H1 (cell line): ENCODE measurements around the gene PRKAR1B. TPM values are rescaled to one million over a fixed set of nuclear protein-coding genes. Genes with fewer than 3 reads are reported as not detected.

ENCODE experiments used
- CTCF ChIA-PET: fragments of 300-600 bp; sonication (Branson Sonifier 250); formaldehyde crosslinking; loops from one replicate; lab custom pipeline; 2021; ENCODE audit not compliant: partially characterized antibody; lab: Charles Lee
- POLR2A ChIA-PET: fragments of 300-600 bp; sonication (Branson Sonifier 250); formaldehyde crosslinking; loops from one replicate; lab custom pipeline; 2021; ENCODE audit warnings: inconsistent platforms; ENCODE audit not compliant: partially characterized antibody; lab: Charles Lee
- DNase-seq, 2 experiments: peaks; one replicate each; pipeline versions ENCODE4 v3.0.0 to v3.0.0-alpha.2; 2010 to 2022; ENCODE audit warnings: low spot score in 2 of 2, low read depth in 1 of 2, mixed read lengths in 1 of 2
- FAIRE-seq: peaks from 2 replicates; lab custom pipeline; 2011; peaks lifted over from hg19 to GRCh38; lab: Jason Lieb, UNC
- H2AFZ ChIP-seq: 2 replicates; pipeline ENCODE4 v1.8.1; 2012; ENCODE audit warnings: low read length, inconsistent platforms
- H2AK5ac ChIP-seq: 2 replicates; pipeline ENCODE4 v1.6.1; 2013; ENCODE audit warnings: low read depth, low read length
- H2BK120ac ChIP-seq: replicated peaks from 2 replicates; pipeline ENCODE3; 2013; ENCODE audit warnings: low read depth, low read length, inconsistent platforms
- H2BK12ac ChIP-seq: 2 replicates; pipeline ENCODE4 v1.6.1; 2013; ENCODE audit warnings: low read depth, low read length
- H2BK15ac ChIP-seq: 2 replicates; pipeline ENCODE4 v1.6.1; 2013; ENCODE audit warnings: low read length
- H2BK20ac ChIP-seq: 2 replicates; pipeline ENCODE4 v1.6.1; 2013; ENCODE audit warnings: low read length
- H2BK5ac ChIP-seq: 2 replicates; pipeline ENCODE4 v1.6.1; 2013; ENCODE audit warnings: low read depth, low read length
- H3K14ac ChIP-seq: 2 replicates; pipeline ENCODE4 v1.6.1; 2013; ENCODE audit warnings: inconsistent platforms; ENCODE audit not compliant: insufficient read length
- H3K18ac ChIP-seq: 2 replicates; pipeline ENCODE4 v1.6.1; 2013; ENCODE audit warnings: low read length; ENCODE audit errors: extremely low read depth
- H3K23ac ChIP-seq: 2 replicates; pipeline ENCODE4 v1.6.1; 2013; ENCODE audit warnings: inconsistent platforms; ENCODE audit not compliant: insufficient read length
- H3K23me2 ChIP-seq: 2 replicates; pipeline ENCODE4 v1.6.1; 2013; ENCODE audit warnings: low read depth, low read length
- H3K27ac ChIP-seq: 2 replicates; pipeline ENCODE4 v1.6.1; 2011; ENCODE audit warnings: low read depth, low read length, inconsistent platforms
- H3K27me3 ChIP-seq, 4 experiments: replicated peaks in 1 of 4; 1 replicate in 1 of 4; 2 replicates in 3 of 4; pipeline versions ENCODE4 v1.6.1 to v1.8.1; 2011 to 2013; ENCODE audit warnings: low read length in 3 of 4, mild to moderate bottlenecking in 3 of 4, inconsistent platforms in 2 of 4, mixed read lengths in 2 of 4, moderate library complexity in 1 of 4; ENCODE audit not compliant: control insufficient read depth in 3 of 4, insufficient read depth in 3 of 4; ENCODE audit errors: extremely low read depth in 1 of 4
- H3K36me3 ChIP-seq, 4 experiments: 2 replicates each; pipeline versions ENCODE4 v1.6.1 to v1.8.1; 2011 to 2013; ENCODE audit warnings: mild to moderate bottlenecking in 4 of 4, low read length in 3 of 4, moderate library complexity in 2 of 4, control low read depth in 1 of 4, inconsistent platforms in 1 of 4; ENCODE audit not compliant: insufficient read depth in 4 of 4, control insufficient read depth in 2 of 4
- H3K4ac ChIP-seq: replicated peaks from 2 replicates; pipeline ENCODE3; 2013; ENCODE audit warnings: low read length, low read depth, mixed read lengths, inconsistent platforms; ENCODE audit not compliant: insufficient read length
- H3K4me1 ChIP-seq, 4 experiments: replicated peaks in 1 of 4; 1 replicate in 1 of 4; 2 replicates in 3 of 4; pipeline versions ENCODE4 v1.6.1 to v1.8.1; 2011 to 2013; ENCODE audit warnings: low read length in 3 of 4, inconsistent platforms in 2 of 4, mixed read lengths in 1 of 4; ENCODE audit not compliant: insufficient read depth in 4 of 4, control insufficient read depth in 3 of 4
- H3K4me2 ChIP-seq, 2 experiments: 2 replicates each; pipeline versions ENCODE4 v1.6.1 to v1.8.1; 2011 to 2013; ENCODE audit warnings: low read depth in 2 of 2, low read length in 2 of 2, control low read depth in 1 of 2, inconsistent platforms in 1 of 2, mild to moderate bottlenecking in 1 of 2; ENCODE audit not compliant: insufficient read depth in 1 of 2
- H3K4me3 ChIP-seq, 4 experiments: fragments of 200-600, 300-600 bp in 1 of 4; sonication (generic), shearing (Covaris generic), sonication (Bioruptor Twin) in 1 of 4; 2 replicates each; pipeline versions ENCODE4 v1.5.1 to v1.8.1; 2011 to 2016; ENCODE audit warnings: low read length in 4 of 4, low read depth in 3 of 4, control low read depth in 2 of 4, inconsistent platforms in 2 of 4, mild to moderate bottlenecking in 2 of 4, mixed read lengths in 1 of 4, moderate library complexity in 1 of 4; ENCODE audit not compliant: insufficient read depth in 2 of 4; ENCODE audit errors: extremely low read depth in 1 of 4
- H3K56ac ChIP-seq: replicated peaks from 2 replicates; pipeline ENCODE3; 2013; ENCODE audit warnings: low read depth, mild to moderate bottlenecking, mixed read lengths, low read length, inconsistent platforms; ENCODE audit not compliant: insufficient read length
- H3K79me1 ChIP-seq: 2 replicates; pipeline ENCODE4 v1.6.1; 2013; ENCODE audit warnings: low read depth, low read length, control low read depth
- H3K79me2 ChIP-seq, 2 experiments: 2 replicates each; pipeline versions ENCODE4 v1.6.1 to v1.8.1; 2012 to 2013; ENCODE audit warnings: low read length in 2 of 2, mild to moderate bottlenecking in 2 of 2, inconsistent platforms in 1 of 2; ENCODE audit not compliant: insufficient read depth in 2 of 2, control insufficient read depth in 1 of 2
- H3K9ac ChIP-seq, 4 experiments: replicated peaks in 1 of 4; 1 replicate in 1 of 4; 2 replicates in 3 of 4; pipeline versions ENCODE4 v1.6.1 to v1.8.1; 2011 to 2013; ENCODE audit warnings: low read depth in 3 of 4, low read length in 3 of 4, control low read depth in 2 of 4, mild to moderate bottlenecking in 2 of 4, moderate library complexity in 2 of 4, inconsistent platforms in 1 of 4; ENCODE audit errors: extremely low read depth in 1 of 4
- H3K9me3 ChIP-seq, 2 experiments: 2 replicates each; pipeline versions ENCODE4 v1.6.1 to v1.8.1; 2012 to 2013; ENCODE audit warnings: mild to moderate bottlenecking in 2 of 2, moderate library complexity in 2 of 2, control low read depth in 1 of 2, inconsistent platforms in 1 of 2, low read depth in 1 of 2, low read length in 1 of 2, mixed read lengths in 1 of 2; ENCODE audit not compliant: insufficient read depth in 2 of 2
- H4K20me1 ChIP-seq, 2 experiments: replicated peaks in 1 of 2; 2 replicates each; pipeline versions ENCODE3 to v1.8.1; 2011 to 2013; ENCODE audit warnings: inconsistent platforms in 2 of 2, low read length in 2 of 2, mild to moderate bottlenecking in 1 of 2; ENCODE audit not compliant: insufficient read depth in 2 of 2, control insufficient read depth in 1 of 2
- H4K5ac ChIP-seq: 2 replicates; pipeline ENCODE4 v1.6.1; 2013; ENCODE audit warnings: low read length, low read depth, mixed read lengths, inconsistent platforms; ENCODE audit not compliant: insufficient read length
- H4K8ac ChIP-seq: 2 replicates; pipeline ENCODE4 v1.8.0; 2013; ENCODE audit warnings: mild to moderate bottlenecking, moderate library complexity, low read length, inconsistent platforms; ENCODE audit not compliant: insufficient read depth; ENCODE audit errors: extremely low read depth
- H4K91ac ChIP-seq: replicated peaks from 2 replicates; pipeline ENCODE3; 2013; ENCODE audit warnings: low read length, mixed read lengths, inconsistent platforms; ENCODE audit not compliant: insufficient read length
- ATF3 ChIP-seq: IDR thresholded peaks from 2 replicates; pipeline ENCODE4 v1.6.1; 2011; ENCODE audit warnings: low read depth, mild to moderate bottlenecking, low read length; ENCODE audit not compliant: insufficient read depth
- BACH1 ChIP-seq: IDR thresholded peaks from 2 replicates; pipeline ENCODE4 v1.6.1; 2012; ENCODE audit warnings: low read length, improper control_type of control experiment
- RAD21 ChIP-seq, 2 experiments: IDR thresholded peaks in 1 of 2; conservative IDR thresholded peaks in 1 of 2; 2 replicates each; pipeline ENCODE4 v1.6.1; 2011; ENCODE audit warnings: low read depth in 2 of 2, low read length in 2 of 2, improper control_type of control experiment in 1 of 2, inconsistent platforms in 1 of 2, mild to moderate bottlenecking in 1 of 2, moderate library complexity in 1 of 2
- WGBS, 2 experiments: shearing (Covaris generic) in 1 of 2; methylation state at CpG; one replicate each; pipeline versions ENCODE4 v1.1.6 to v1.1.7; 2013 to 2015; ENCODE audit warnings: low lambda C conversion rate in 2 of 2, mixed read lengths in 2 of 2, inconsistent platforms in 1 of 2, low coverage in 1 of 2, missing lambda C conversion rate in 1 of 2; ENCODE audit not compliant: insufficient replicate concordance in 2 of 2, insufficient coverage in 1 of 2, insufficient read length in 1 of 2; ENCODE audit errors: extremely low coverage in 1 of 2, missing lambda C conversion rate in 1 of 2; 5-methylcytosine and 5-hydroxymethylcytosine counted together
- polyA plus RNA-seq, 7 experiments: library from polyadenylated mRNA; depleted of rRNA in 3 of 7; stranded (reverse) in 5 of 7; unstranded in 2 of 7; fragments of >200 nt in 5 of 7; fragments of 200-250 nt in 2 of 7; gene quantifications; 1 replicate in 5 of 7; 2 replicates in 1 of 7; 4 replicates in 1 of 7; pipeline versions ENCODE4 v1.2.1 to v1.2.3, GENCODE V29; 2011 to 2013; ENCODE audit warnings: missing spikeins in 2 of 7, mixed read lengths in 2 of 7
- total RNA-seq: library from RNA; stranded (reverse); fragmentation: NEBNext Ultra II Directional; extraction: Animal tissue kit (Norgen Biotek cat#: 25700); gene quantifications from 2 replicates; pipeline ENCODE4 v1.2.1, GENCODE V29; 2021
- TF ChIP-seq, protein P1 (sequence below): IDR thresholded peaks from 2 replicates; pipeline ENCODE4 v1.6.1; 2012; ENCODE audit warnings: inconsistent platforms
- TF ChIP-seq, protein P2 (sequence below), 3 experiments: IDR thresholded peaks; 1 replicate in 2 of 3; 2 replicates in 1 of 3; pipeline versions ENCODE4 v1.5.1 to v1.6.1; 2011; ENCODE audit warnings: low read length in 3 of 3, mild to moderate bottlenecking in 3 of 3, inconsistent platforms in 2 of 3, low read depth in 1 of 3, moderate library complexity in 1 of 3; ENCODE audit not compliant: insufficient read depth in 1 of 3; ENCODE audit errors: control extremely low read depth in 1 of 3

Gene PRKAR1B
- total and polyA plus RNA-seq, 2 of the 8 experiments (the other 6 are each of a cell fraction or from before 2014, with no cell fraction given), result 12.3 to 55.7 TPM

- DNase-seq (no peak), FAIRE-seq (no peak)
- CTCF ChIA-PET, result interaction anchor here (0.7 to 2.1 kb wide), 10 partner anchors 10 to 410 kb away, joined by 3 to 11 read pairs (median 3); no protein-coding TSS in a partner anchor
Observed at GRCh38 chr7:732094-732541, 5.0 kb upstream of the PRKAR1B start.

More at GRCh38 chr7:732094-732541, 5.0 kb upstream of the PRKAR1B start:
- peaks cover 2 to 5% of the 10 kb centered on the region in 2 experiments for H4K20me1 ChIP-seq
- H3K79me2 ChIP-seq, result peaks cover 13 to 86% of the 10 kb centered on the region in 2 experiments
- H3K4me2 ChIP-seq, result no peak overlapping the region
- no peak overlapping the region for H2BK15ac ChIP-seq
- no peak overlapping the region for H4K8ac ChIP-seq
- no peak overlapping the region for H4K91ac ChIP-seq
- peaks cover 3% of the 10 kb centered on the region; the same call in 1 of the 2 replicates for H3K23me2 ChIP-seq
- H2BK20ac ChIP-seq, result no peak overlapping the region
- H2AFZ ChIP-seq, result no peak overlapping the region
- TF ChIP-seq ATF3 (no peak), RAD21 (IDR thresholded peaks at IDR 0.05 in 1 of 2, conservative IDR thresholded peaks at IDR 0.05 in 1 of 2; ENCODE audit: low read depth in 2 of 2, low read length in 2 of 2) (peak; percentile 67 to 75), BACH1 (no peak)
- TF ChIP-seq, protein P1, sequence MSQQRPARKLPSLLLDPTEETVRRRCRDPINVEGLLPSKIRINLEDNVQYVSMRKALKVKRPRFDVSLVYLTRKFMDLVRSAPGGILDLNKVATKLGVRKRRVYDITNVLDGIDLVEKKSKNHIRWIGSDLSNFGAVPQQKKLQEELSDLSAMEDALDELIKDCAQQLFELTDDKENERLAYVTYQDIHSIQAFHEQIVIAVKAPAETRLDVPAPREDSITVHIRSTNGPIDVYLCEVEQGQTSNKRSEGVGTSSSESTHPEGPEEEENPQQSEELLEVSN, result no peak
- TF ChIP-seq, protein P2, sequence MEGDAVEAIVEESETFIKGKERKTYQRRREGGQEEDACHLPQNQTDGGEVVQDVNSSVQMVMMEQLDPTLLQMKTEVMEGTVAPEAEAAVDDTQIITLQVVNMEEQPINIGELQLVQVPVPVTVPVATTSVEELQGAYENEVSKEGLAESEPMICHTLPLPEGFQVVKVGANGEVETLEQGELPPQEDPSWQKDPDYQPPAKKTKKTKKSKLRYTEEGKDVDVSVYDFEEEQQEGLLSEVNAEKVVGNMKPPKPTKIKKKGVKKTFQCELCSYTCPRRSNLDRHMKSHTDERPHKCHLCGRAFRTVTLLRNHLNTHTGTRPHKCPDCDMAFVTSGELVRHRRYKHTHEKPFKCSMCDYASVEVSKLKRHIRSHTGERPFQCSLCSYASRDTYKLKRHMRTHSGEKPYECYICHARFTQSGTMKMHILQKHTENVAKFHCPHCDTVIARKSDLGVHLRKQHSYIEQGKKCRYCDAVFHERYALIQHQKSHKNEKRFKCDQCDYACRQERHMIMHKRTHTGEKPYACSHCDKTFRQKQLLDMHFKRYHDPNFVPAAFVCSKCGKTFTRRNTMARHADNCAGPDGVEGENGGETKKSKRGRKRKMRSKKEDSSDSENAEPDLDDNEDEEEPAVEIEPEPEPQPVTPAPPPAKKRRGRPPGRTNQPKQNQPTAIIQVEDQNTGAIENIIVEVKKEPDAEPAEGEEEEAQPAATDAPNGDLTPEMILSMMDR (IDR thresholded peaks at IDR 0.05; ENCODE audit: control extremely low read depth in 1 of 3, insufficient read depth in 1 of 3, low read depth in 1 of 3, low read length in 3 of 3), result peak; percentile 38 to 59 (median 58)
- no peaks in the 10 kb centered on the region for H3K27me3 ChIP-seq
- H4K5ac ChIP-seq, result no peak overlapping the region
- H2AK5ac ChIP-seq, result no peak overlapping the region
- H3K18ac ChIP-seq, result no peak overlapping the region
- peaks cover 9 to 16% of the 10 kb centered on the region in 2 experiments; a peak in 3 of 4 replicates for H3K9me3 ChIP-seq
- no peak overlapping the region for H3K23ac ChIP-seq
- peaks cover 0 to 23% (median 17%) of the 10 kb centered on the region in 4 experiments; a peak in 6 of 8 replicates for H3K36me3 ChIP-seq
- H3K4me1 ChIP-seq, result peaks cover 0 to 12% (median 3%) of the 10 kb centered on the region in 4 experiments; a peak in 5 of 7 replicates
- no peak overlapping the region; a peak in 1 of 7 replicates for H3K9ac ChIP-seq
- no peak overlapping the region for H3K4me3 ChIP-seq
- H2BK5ac ChIP-seq, result no peak overlapping the region; the same call in 1 of the 2 replicates
- WGBS, 2 experiments, result 86% methylated on average over 14 of the region's 17 CpGs; no CpG with 5 or more reads in 1 of the 2 experiments
- H3K56ac ChIP-seq, result no peak overlapping the region
- no peak overlapping the region for H3K27ac ChIP-seq
- no peak overlapping the region for H3K14ac ChIP-seq
- no peak overlapping the region for H2BK120ac ChIP-seq
- POLR2A ChIA-PET, result interaction anchor here (1.7 kb wide), 1 partner anchor 9 kb away, joined by 7 read pairs; no protein-coding TSS in a partner anchor
- peaks cover 16% of the 10 kb centered on the region for H3K79me1 ChIP-seq
- H2BK12ac ChIP-seq, result no peak overlapping the region
- H3K4ac ChIP-seq, result no peak overlapping the region
